ENCODE measurements around the gene MAP3K20. TPM values are rescaled to one million over a fixed set of nuclear protein-coding genes. Genes with fewer than 3 reads are reported as not detected.

The MAP3K20 gene
- total RNA-seq, 1 donor from 2014 or later: 519 TPM

DNA sequence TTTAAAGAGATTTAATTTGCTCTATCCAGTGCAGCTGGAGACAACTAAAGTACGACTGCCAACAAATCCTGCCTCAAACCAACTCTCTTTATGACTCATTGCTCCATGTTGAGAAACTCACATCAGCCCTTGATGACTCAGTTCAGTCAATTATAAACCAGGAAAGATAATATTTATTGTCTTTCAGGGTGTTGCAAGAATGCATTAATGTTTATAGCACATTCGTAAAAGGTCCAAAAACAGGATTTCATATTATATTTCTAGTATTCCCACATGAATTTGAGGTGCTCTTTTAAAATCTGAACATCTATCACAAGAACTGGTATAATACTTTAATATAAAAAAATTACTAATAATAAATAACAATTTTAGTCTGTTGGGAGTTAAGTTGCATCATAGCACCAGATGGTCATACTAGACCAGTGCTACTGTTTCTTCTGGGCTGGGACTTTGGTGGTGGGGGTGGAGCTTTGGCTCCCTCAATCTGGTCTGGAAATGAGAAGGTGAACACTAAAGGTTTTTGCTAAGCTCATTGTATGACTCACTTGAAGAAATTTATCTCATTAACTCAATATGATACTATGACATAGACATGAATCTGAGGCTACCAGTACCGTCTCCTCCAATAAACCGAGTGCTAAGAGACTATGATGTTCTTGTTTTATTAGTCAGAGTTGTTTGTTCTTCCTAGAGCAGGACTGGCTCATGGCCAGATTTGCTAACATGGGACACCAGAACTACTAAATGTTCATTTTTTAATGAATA is 26.6 kb upstream of the MAP3K20 start:
- intact Hi-C loops (cut with DNase I): no loop called here
- DNase-seq (ENCODE audit: low spot score): no peak

DNA sequence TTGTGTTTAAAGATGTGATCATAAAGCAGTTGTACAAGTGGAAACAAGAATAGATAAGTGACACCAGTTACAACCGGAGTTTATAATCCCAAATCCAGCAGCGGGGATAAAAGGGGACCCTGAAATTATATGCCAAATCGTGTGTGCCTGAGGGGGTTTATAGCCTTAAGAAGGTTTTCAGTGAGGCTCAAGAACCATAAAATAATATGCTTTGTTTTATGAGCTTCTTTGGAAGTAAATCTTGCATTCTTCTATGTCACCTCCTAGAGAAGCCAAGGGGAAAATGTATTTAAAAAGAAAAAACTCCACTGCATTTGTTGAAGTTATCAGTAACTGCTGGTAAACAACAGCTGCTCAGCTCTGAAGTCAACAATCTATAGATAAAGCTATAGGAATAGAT is 25.8 kb upstream of the MAP3K20 start:
- no peak for DNase-seq (ENCODE audit: low spot score)

DNA sequence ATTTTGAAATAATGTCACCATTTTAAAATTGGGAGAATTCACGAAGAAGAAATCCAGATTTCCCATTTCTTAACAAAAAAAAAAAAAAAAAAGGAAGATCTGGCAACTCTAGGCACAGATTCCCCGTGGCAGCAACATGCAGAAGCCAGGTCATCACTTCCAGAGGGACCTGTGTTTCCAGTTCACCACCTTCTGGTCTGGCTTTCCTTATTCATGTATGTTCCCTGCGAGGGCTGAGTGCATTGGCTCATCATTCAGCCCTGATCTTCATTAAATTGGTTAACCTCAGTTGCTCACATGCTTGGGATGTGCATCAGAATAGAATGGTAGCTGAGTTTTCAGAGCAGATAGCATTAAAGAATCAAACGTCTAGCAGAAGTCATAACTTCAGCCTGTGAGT is 25.0 kb upstream of the MAP3K20 start:
- no peak for DNase-seq (ENCODE audit: low spot score)
- intact Hi-C loops (cut with DNase I): no loop called here

More for the DNA sequence above, 25.8 kb upstream of the MAP3K20 start:
- intact Hi-C loops (cut with DNase I): no loop called here

DNA sequence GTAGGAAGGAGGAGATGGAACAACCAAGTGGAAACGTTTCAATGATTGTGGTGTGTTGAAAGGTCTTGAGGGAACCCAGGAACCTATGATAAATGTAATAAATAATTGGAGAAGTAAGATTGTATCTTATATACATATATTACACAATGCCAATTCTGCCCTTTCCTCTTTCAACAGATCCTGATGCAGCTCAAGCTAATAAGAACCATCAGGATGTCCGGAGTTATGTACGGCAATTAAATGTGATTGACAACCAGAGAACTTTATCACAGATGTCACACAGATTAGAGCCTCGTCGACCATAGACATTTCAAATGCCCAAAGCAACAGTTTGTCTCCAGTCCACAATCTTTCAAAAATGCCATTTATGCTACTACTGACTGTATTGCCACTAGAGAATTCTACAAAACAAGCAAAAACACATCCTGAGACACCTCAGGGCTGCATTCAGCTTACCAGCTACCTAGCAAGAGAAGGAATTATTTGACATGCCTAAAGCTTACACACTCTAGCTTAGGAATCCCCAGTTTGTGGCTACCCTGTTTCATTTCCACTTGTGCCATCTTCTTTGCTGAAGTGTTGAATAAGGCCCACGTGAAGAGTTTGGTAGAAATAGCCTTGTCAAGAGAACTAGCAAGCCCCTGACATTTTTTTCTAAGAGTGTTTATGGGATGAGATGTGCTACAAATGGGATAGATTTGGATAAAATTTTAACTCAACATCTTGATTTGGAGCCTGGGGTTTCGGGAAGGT is 24.0 kb upstream of the MAP3K20 start:
- intact Hi-C loops (cut with DNase I): no loop called here
- no peak for DNase-seq (ENCODE audit: low spot score)

DNA sequence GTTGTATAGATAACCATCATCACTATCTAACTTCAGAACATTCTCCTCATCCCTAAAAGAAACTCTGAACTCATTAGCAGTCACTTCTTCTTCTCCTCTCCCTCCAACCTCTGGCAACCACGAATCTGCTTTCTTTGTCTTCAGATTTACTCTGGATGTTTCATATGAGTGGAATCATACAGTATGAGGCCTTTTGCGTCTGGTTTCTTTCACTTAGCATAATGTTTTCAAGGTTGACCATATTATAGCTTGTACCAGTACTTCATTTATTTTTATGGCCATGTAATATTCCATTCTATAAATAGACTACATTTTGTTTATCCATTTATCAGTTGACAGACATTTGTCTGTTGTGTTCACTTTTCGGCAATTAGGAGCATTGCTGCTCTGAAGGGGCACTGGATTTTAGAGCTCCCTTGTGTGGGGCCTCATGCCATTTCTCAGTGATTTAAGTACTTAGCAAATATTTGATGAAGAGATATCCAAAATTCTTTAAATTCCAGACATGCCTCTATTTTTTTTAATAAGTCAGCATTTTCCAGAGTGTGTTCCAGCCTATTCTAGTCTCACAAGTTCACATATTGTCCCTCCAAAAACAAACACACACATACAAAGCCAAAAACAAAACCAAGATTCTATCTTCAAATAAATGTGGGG is 22.5 kb upstream of the MAP3K20 start:
- intact Hi-C loops (cut with DNase I): no loop called here
- DNase-seq (ENCODE audit: low spot score): no peak

DNA sequence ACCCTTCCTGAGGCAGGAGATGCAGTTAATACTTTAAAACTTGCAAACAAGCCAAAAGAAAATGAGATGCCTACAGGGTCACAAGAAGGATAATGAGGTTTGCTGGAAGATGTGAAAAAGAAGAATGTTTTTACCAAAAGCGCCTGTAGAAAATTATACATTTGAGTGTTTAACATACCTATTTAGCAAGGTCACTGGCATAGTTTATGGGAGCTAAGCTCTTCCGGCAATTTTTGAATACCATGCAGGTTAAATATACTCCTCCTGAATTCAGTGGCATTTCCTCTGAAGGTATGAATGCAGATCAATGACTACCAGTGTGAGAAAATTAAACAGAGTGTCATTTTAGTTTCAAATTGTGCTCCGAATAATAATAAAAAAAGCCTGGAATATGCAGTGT is 21.2 kb upstream of the MAP3K20 start:
- intact Hi-C loops (cut with DNase I): no loop called here

DNA sequence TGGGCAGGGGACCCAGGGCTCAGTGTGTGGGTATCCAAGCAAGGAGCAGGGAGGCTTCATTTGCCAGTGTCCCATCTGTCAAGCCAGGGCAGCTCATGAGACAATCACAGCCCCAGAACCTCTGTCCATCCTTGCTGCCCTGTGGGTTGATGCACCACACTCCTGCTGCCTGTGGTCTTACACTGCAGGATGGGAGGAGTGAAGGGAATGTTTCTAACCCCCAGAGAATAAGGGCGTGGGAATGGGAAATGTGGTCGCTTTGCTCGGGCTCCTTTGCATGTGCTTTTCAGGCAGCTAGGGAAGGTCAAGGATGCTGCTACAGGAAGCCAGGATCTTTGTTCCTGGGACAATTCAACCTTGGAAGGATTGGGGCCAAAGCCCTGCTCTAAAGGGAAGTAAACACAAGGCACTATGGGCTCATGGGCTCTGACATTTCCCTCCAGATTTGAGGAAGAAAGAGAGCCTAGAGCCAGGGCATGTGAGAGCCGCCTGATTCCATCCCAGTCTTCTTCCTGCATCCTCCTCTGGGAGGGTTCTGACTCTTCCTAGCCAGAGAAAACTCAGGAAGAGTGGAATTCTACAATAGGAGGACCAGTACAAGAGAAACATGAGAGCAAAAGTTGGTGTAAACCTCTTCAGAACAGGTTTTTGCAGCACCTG is 18.8 kb upstream of the MAP3K20 start:
- no peak for DNase-seq (ENCODE audit: low spot score)
- intact Hi-C loops (cut with DNase I): no loop called here

More for the DNA sequence above, 21.2 kb upstream of the MAP3K20 start:
- DNase-seq (ENCODE audit: low spot score): no peak

DNA sequence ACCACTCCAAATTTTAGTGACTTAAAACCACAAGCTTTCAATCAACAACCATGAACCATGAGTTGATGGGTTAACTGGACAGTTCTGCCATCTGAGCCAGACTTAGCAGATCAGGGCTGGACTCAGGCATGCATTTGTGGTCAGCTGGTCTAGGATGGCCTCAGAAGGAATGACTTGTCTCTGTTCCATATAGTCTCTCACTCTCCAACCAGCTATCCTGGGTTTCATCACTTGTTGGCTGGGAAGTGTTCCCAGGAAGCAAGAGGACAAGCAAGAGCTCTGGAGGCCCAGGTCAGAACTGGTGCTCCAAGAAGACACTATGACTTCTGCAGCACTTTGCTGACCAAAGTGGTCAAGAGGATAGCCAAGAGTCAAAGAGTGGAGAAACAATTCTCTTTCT is 17.5 kb upstream of the MAP3K20 start:
- intact Hi-C loops (cut with DNase I): no loop called here
- DNase-seq (ENCODE audit: low spot score): no peak

DNA sequence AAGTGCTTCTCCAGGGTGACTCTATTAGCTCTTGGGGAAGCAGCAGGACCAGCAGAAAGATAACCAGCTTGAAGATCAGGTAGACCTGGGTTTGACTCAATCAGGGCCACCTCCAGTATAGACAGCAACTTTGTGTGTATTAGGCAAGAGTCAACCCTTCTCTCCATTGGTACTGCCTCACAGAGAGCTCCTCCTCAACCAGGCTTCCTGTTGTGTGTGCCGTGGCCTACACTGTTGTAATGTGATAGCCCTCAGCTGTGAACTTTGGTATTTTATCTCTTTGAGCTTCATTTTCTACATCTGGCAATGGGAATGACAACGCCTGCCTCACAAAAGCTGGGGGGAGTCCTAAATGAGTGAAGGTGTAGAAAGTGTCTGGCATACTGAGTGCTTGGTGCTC is 17.0 kb upstream of the MAP3K20 start:
- intact Hi-C loops (cut with DNase I): no loop called here
- no peak for DNase-seq (ENCODE audit: low spot score)

DNA sequence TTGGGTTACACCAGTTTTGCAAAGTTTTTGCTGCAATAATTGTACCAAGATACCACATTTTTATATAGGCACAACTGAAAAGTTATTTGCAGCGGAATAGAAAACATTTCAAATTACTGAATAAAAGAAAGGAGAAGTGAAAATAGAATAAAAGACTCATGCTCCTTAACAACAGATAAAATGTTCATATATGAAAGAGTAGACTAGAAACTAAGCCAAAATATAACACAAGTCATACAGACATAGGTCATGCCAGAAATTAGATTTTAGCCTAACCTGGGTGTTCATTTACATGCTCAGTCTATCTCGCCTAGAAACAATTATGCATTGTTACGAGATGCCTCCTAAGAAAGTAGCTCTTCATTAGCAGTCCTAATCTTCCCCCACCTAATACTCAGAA is 16.4 kb upstream of the MAP3K20 start:
- DNase-seq (ENCODE audit: low spot score): no peak
- intact Hi-C loops (cut with DNase I): no loop called here

DNA sequence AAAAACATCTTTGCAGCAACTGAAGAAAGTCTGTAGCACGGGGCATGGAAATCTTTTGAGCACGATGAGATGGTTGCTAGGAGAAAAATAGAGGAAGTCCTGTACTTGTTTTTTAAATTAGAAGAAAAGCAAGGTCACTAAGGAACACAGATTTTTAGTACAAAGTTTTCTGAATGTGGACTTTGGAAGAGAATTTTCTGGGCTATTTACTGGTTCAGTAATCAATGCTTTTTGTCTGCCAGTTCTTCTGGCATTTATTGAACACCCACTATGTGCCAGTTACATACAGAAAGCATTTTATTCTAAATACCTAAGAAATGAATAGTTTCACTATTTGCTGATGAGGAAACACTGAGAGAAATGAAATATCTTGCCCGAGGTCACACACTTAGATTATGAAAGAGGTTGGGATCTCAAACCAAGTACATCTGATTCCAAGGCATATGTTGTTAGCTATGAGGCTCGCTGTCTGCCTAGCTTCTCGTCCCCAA is 15.6 kb upstream of the MAP3K20 start:
- intact Hi-C loops (cut with DNase I): no loop called here

DNA sequence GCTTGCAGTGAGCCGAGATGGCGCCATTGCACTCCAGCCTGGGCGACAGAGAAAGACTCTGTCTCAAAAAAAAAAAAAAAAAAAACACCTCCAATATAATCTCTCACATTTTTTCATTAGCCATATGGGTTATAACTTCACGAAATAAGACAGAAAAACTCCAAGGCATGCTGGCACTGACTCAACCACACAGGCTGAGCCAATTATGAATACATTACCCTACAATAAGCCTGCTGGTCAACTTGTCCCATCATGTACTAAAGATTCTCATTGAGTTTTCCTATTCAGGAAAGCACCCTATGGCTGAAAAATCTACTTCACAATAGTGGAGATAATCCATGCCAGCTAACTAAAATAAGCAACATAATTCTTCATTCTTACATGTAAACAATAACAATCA is 12.8 kb upstream of the MAP3K20 start:
- intact Hi-C loops (cut with DNase I): no loop called here
- no peak for DNase-seq (ENCODE audit: low spot score)

More for the DNA sequence above, 15.6 kb upstream of the MAP3K20 start:
- no peak for DNase-seq (ENCODE audit: low spot score)

DNA sequence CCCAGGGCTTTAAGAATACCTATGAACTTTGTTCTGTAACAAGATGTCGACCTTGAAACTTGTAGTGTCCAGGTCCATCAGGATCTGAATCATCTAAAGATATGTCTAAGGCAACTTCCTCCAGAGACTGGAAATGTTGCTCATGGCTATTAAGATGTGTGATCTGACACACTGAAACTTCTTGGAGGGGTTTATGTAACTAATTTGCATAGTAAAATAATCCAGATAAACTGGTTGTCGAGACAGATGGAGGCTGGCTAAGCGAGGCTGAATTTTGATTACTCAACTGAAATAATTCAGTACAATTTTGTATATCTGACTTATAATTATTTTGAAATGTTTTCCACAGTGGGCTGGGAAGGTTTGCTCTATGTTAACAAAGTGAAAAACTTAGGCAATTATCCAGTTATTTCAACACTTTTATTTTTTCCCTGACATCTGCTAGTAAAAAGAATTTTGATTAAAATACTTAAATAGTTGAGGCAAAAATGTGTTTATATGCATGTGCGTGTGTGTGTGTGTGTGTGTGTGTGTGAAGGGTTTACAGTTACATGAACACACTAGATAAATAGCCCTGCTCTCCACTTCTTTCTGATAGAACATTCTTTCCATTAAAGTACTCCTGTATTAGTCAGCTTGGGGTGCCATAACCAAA is 11.4 kb upstream of the MAP3K20 start:
- DNase-seq (ENCODE audit: low spot score): no peak
- intact Hi-C loops (cut with DNase I): no loop called here

DNA sequence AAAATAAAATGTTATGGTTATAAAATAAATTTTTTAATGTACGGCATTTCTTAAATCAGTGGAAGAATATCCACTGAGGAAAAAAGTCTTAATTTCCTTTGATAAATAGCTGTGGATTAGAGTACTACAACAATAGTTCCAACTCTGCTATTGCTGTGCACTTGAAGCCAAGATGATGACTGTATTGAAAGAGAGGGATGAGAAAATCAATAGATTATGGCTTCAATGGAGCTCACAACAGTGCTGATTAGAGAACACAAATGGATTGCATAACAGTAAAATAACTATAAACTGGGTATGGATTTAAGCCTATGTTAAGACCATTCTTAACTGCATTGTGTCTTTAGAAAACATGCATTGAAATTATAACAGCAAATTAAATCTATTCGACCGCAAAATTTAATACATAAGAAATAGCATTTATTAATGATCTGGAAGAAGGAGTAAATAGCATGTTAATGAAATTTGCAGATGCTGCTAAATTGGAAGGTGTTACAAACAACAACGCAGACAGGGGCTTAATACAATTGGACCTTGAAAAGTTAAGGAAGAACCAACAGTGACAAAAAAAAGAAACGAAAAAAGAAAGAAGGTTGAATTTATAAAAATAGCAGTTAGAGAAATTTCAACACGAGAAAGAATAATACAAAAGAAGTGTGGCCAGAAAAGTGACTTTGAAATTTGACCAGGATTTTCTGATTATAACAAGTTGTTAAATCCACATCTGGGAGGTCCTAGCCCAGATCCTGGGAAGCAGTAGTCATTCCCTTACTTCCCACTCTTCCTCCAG is 8.6 kb upstream of the MAP3K20 start:
- no peak for DNase-seq (ENCODE audit: low spot score)
- intact Hi-C loops (cut with DNase I): no loop called here

DNA sequence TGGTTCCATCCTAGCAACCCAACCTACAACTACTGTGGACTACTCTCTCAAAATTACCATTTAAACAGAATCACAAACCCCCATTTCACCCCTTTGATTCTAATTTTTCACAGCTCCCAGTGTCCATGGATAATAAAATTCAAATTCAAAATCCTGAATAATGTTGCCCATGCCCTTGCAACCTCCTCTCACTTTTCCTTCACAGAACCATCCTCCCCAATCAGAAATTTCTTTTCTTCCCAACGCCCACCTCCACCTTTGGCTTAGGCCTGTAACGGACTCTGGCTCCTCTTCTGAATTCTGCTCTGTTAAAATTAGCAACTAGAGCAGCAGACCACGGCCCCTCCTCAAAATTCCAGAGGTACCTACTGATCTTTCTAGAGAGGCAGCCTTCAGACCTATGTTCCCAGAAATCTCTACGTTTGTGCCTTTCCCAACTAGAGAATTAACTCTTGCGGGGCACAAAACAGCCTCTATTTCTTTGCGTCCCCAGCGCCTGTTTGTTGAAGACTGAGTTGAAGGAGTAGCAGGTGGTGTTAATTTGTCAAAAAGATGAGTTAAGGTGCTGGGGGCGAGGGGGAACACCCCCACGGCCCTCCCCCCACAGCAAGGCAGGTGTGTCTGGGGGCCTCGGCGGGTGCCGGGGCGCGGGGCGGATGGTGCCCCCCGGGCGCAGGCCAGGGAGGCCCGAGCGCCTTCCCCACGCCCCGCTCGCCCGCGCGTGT is 428 bp upstream of the MAP3K20 start:
- no peak for DNase-seq (ENCODE audit: low spot score)
- intact Hi-C loops (cut with DNase I): loop anchor here (2.0 to 5.0 kb wide), 4 partner anchors 46 to 136 kb away; no protein-coding TSS in a partner anchor

DNA sequence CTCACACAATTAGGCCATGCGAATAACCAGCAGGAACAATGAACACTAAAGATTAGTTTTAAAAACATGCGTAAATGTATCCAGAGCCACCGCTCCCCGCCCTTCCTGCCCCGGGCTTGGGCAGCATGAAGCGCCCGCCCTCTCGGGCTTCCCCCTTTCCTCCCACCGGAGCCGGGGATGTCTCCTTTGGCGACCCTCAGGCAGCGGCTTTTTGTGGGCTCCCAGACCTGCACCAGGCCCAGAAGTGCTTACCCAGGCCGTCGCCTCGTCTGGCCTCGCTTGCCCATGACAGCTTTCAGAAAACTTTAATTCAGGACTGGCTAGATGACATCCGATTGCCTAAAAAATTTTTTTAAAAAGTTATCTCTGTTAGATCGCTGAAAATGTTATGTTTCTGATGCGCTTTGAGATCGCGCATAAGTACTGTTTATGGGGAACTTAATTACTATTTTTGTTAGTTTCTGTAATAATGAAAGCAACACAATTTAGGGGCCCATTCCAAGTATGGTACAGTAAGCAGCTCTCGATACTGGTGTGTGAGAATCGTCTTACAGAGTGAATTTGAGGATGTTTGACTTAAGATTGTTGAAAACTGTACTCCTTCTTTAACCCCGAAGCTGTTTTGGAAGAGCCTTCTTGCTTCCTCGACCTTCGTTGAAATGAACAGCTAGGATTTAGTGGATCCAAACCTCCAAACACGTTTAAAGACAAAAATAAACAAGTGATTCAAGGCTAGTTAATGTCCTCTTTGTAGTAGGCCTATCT is 1.1 kb downstream of the MAP3K20 start:
- no peak for DNase-seq (ENCODE audit: low spot score)
- intact Hi-C loops (cut with DNase I): loop anchor here (5.0 kb wide), 2 partner anchors 104 to 111 kb away; no protein-coding TSS in a partner anchor

DNA sequence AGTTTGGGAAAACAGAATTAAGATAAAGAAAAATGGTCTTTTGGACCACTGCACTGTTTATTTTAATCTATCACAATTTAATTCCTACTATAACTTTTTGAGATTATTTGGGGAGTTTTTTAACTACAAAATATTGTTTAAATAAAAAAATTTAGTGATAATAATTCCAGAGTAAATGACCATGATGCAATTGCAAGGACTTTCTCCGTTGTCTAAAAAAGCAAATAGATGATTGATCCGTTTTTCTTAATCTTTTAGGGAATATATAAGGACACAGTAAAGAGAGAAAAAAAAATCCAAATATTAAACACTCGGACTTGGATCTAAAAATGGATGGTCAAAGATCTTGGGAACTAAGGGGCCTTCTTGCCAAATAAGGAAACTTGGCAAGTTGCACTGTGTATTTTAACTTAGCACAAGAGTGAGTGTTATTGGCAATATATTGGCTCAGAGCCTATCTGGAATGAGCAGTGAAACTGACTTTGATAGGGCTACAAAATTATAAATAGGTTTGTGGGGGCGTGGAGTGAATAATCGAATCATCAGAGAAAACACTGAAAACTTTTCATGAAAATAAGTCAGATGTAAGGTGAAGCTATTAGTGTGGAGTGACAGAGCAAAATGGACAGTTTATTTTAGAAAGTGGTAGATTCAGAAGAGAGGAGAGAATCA is 2.0 kb downstream of the MAP3K20 start:
- intact Hi-C loops (cut with DNase I): loop anchor here (5.0 kb wide), 2 partner anchors 105 to 110 kb away; no protein-coding TSS in a partner anchor
- DNase-seq (ENCODE audit: low spot score): no peak

All from cardiac septum (tissue), 1 donor.